GM19468 (cell line): ENCODE data around the gene UCMA.
"Not testable (repeated sequence)": the region's sequence is repeated elsewhere in the genome, so short reads cannot be mapped to it uniquely, and the experiment has no call there.

Source experiments
- ATAC-seq: cut with Tn5 transposase; IDR thresholded peaks from one replicate; pipeline ENCODE4 v1.9.1; 2021; ENCODE audit warnings: mild to moderate bottlenecking, moderate library complexity, moderate number of reproducible peaks; ENCODE audit not compliant: unreplicated experiment; ENCODE audit errors: extremely low read depth

UCMA gene

GRCh38 chr10:13236638-13237037 is 2.5 kb upstream of the UCMA start:
- no peak for ATAC-seq

DNA sequence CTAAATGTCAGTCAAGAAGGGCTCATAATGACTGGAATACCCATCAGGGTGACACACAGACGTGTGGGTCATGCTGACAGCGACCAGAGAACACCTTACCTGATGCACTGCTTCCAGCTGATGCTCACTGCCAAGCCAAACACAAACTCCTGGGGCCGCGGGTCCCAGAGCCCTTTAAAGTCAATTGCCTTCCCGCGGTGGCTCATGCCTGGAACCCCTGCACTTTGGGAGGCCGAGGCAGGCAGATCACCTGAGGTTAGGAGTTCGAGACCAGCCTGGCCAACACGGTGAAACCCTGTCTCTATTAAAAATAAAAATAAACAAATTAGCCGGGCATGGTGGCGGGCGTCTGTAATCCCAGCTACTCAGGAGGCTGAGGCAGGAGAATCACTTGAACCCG is 562 bp upstream of the UCMA start:
- not testable (repeated sequence) for ATAC-seq

DNA sequence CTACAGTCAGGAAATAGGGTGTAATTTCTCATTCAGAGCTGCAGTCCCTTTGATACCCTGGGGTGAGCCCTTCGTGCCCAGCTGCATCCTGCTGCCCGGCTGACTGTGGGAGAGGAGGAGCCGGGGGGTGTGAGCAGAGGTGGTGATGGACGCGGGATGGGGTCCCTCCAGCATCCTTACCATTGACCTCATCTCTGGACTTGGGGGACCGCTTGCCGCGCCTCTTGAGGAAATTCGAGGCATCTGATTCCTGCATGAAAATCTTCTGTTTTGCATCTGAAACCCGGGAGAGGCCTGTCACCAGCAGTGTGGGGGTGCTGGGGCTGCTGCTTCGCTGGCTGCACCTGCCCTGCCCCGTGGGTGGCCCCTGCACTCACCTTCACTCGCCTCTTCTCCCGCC is 816 bp downstream of the UCMA start:
- no peak for ATAC-seq

- ATAC-seq, result no peak
These were observed 2.4 kb downstream of the UCMA start for GRCh38 chr10:13231808-13232207.

DNA sequence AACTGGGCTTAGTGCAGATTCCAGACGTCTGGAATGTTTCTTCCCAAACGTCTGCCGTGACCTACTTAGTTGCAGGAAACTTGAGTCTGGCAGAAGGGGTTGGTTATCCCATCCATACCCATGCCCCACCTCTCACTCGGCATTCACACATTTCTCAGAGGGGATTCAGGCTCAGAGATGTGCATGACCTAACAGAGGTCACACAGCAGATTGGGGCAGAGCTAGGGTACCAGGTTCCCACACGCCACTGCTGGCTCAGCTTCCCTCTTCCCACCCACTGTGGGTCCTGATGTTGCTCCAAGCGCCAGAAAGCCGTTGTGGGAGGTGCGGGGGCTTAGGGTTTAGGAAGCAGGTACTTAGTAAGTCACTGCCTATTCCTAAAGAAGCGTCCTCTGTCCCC is 3.0 kb downstream of the UCMA start:
- no peak for ATAC-seq

DNA sequence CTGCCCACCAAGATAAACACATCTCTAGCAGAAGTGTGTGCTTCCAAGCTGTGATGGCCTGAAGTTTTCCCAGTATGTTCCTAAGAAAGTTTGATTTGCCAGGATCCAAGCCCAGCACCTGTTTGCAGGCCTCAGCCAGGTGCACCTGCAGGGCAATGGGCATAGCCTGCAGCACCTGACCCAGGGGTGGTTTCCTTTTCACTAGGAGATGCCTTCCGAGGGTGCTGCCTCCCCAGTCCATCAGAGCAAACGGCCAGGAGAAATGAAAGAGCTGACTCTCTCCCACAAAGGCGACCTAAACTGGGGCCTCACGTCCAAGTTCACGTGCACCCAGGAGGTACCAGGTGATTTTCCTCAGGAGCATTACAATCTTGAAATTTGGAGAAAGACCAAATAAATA is 7.1 kb downstream of the UCMA start:
- ATAC-seq, result no peak

- ATAC-seq, result no peak
These were observed 8.6 kb downstream of the UCMA start for GRCh38 chr10:13225601-13226000.

DNA sequence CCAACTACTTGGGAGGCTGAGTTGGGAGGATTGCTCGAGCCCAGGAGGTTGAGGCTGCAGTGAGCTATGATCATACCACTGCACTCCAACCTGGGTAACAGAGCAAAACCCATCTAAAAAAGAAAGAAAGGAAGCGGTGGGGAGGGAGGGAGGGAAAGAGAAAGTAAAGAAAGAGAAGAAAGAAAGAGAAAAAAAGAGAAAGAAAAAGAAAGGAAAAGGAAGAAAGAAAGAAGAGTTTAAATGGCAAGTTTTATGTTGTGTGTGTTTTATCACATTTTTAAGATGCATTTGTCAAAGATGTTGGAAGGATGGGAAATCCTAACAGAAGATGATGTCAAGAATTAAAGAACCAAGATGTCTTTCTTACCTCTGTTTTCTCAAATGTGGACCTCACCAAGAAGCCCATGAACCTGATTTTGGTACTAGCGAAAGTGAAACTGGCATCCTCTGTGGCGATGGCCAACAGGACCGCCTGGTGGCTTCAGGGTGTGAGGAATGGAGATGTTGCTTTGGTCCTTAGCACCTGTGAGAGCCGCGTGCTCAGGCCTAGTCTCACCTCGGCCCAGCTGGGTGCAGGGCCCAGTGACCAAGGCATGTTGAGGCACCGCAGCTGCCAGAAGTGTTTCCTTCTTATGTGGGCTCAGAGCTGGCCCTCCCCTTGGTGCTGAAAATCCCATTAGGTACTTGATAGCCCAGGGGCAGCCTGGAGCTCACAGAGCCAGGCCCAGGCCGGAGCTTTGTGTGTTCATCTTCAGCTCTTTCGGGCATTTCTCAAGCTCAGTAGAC is 9.8 kb downstream of the UCMA start:
- no peak for ATAC-seq

- no peak for ATAC-seq
These were observed 10.9 kb downstream of the UCMA start for GRCh38 chr10:13223241-13223640.

DNA sequence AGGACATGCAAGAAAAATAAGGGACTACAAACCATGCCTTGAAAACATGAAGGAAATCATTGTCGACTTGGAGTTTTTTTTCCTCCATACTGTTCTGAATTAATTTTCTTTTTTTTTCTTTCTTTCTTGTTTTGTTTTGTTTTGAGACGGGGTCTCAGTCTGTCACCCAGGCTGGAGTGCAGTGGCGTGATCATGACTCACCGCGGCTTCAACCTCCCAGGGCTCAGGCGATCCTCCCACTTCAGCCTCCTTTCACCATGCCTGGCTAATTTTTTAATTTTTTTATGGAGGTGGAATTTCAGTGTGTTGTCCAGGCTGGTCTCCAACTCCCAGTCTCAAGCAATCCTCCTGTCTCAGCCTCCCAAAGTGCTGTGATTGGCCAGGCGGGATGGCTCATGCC is 11.6 kb downstream of the UCMA start:
- ATAC-seq, result no peak

GRCh38 chr10:13222151-13222550 is 12.0 kb downstream of the UCMA start:
- ATAC-seq, result no peak

- ATAC-seq, result no peak
These were observed 12.6 kb downstream of the UCMA start for GRCh38 chr10:13221572-13221971.

DNA sequence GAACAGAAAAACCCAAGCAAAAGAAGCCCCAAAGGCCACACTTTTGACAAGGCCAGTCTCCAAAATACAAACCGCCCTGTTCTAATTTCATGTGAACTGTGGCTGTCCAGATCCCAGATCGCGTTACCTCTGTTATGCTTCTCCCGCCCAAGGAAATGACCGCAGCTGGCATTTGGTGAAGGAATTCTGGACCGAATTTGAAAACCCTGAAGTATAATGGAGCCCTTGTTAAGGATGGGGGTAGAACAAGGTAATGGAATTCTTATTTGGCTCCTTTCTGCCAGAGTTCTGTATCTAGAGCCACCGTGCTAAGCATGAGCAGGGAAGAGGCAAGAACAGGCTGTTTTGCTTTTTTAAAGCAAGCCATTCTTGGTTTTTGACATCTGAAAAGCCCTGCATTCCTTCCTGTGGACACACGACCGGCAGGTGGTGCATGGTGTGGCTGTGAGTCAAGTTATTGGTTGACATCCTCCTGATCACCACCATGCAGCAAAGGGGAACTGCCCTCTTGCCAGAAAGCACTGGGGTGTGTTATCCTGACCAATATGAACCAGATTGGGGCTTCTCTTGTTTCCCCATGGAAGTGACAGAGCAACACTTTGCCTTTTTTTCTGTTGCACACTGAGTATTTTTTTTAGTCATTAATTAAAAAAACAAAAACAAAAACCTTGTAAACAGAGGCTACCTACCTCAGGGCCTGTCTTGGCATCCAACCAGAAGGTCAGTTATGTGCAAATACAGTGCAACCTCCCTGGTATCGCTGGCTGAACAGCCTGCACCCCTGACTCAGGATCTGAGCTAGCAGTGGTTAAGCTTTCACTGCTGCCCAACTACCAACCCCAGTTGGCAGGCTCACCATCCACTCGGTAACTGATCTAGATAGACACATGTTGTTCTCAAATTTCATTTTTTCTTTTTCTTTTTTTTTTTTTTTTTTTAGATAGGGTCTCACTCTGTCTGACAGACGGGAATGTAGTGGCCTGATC is 14.2 kb downstream of the UCMA start:
- ATAC-seq, result no peak

DNA sequence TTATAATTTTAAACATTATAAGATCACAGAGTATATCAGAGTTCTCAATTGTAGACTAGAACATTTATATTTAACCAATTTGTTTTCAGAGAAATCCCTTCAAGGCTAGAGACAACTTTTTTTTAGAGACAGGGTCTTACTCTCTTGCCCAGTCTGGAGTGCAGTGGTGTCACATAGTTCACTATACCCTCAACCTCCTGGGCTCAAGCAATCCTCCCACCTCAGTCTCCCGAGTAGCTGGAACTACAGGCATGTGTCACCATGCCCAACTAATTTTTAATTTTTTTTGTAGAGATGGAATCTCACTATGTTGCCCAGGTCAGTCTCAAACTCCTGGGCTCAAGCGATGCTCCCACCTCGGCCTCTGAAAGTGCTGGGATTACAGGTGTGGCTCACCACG is 15.3 kb downstream of the UCMA start:
- no peak for ATAC-seq

GRCh38 chr10:13213163-13213562 is 21.0 kb downstream of the UCMA start:
- ATAC-seq, result no peak

DNA sequence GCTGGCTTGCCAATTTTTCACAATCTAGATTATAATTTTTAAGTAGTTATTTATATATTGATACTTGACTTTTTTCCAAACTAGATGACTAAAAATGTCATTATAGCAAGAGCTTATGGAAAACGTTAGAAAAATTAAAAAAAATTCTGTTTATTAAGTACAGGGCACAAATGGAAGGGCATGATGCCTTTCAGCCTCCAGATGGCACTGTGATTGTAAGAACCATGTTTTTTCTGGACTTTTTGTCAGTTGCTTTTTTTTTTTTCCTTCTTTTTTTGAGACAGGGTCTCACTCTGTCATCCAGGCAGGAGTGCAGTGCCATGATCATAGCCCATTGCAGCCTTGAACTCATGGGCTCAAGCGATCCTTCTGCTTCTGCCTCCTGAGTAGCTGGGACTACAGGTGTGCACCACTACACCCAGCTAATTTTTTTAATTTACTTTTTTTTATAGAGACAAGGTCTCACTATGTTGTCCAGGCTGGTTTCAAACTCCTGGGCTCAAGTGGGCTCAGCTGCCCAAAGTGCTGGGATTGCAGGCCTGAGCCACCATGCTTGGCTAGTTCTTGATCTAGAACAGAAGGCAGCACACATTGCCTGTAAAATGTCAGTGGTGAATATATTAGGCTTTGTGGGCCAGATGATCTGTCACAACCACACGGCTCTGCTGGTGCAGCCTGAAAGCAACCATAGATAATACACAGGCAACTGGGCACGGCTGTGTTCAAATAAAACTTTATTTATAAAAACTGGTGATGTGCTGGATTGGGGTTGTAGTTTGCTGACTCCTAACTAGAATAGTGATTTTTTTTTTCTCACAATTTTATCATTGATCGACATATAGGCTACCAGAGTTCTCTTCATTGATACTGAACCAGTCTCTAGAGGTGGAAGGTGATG is 27.4 kb downstream of the UCMA start:
- ATAC-seq, result no peak

- no peak for ATAC-seq
These were observed 28.1 kb downstream of the UCMA start for GRCh38 chr10:13206091-13206490.

DNA sequence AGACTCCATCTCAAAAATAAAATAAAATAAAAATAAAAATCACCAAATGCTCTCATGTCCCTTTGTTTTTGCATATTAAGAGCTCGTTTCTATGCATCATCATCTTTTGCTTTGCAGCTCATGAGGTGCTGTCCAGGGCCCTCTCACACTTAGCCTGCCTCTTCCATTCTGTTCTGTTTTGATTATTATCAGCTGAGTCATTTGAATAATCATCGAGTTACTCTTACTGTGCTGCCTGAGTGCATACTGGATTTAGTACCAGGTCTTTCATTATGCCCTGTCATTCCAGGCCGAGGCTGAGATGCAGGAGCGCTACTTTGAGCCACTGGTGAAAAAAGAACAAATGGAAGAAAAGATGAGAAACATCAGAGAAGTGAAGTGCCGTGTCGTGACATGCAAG is 33.0 kb downstream of the UCMA start:
- ATAC-seq, result no peak

DNA sequence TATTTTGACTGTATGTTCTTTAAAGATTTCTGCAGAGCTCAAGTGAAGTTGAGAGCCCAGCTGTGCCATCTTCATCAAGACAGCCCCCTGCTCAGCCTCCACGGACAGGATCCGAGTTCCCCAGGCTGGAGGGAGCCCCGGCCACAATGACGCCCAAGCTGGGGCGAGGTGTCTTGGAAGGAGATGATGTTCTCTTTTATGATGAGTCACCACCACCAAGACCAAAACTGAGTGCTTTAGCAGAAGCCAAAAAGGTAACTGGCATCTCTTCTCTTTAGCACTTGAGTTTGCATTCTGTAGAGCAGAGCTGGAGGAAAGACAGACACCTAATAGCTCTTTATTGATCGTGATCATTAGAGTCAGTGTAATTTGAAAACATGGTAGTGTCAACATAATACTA is 39.2 kb downstream of the UCMA start:
- ATAC-seq, result no peak

GRCh38 chr10:13193637-13194036 is 40.5 kb downstream of the UCMA start:
- no peak for ATAC-seq
